GM19452 (cell line): Measurements from ENCODE around the gene NETO2.
"Not testable (repeated sequence)": the region's sequence is repeated elsewhere in the genome, so short reads cannot be mapped to it uniquely, and the experiment has no call there.

Experiments
- ATAC-seq: cut with Tn5 transposase; IDR thresholded peaks from one replicate; pipeline ENCODE4 v1.9.1; 2021; ENCODE audit not compliant: unreplicated experiment

NETO2 gene

DNA sequence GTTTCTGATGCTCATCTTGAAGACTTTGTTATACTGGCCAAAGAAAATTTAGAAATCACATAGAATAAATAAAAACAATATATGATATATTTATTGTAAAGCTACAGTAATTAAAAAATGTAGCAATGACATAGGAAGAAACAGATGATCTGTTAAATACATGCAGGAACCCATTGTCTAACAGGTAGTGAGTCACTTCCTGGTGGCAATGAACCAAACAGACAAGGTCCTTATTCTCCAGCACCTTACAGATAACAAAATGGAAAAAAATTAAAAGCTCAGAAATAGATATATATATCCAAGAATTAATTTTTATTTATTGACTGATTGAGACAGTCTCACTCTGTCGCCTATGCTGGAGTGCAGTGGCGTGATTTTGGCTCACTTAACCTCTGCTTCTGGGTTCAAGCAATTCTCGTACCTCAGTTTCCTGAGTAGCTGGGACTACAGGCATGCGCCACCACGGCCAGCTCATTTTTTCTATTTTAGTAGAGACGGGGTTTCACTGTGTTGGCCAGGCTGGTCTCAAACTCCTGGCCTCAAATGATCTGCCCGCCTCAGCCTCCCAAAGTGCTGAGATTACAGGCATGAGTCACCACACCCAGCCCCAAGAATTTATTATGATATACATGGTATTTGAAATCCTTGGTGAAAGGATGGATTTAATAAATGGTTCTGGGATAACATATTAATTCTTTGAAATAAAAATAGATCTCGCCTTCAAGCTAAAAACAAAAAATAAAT is 7.5 kb downstream of the NETO2 start:
- ATAC-seq, result no peak

DNA sequence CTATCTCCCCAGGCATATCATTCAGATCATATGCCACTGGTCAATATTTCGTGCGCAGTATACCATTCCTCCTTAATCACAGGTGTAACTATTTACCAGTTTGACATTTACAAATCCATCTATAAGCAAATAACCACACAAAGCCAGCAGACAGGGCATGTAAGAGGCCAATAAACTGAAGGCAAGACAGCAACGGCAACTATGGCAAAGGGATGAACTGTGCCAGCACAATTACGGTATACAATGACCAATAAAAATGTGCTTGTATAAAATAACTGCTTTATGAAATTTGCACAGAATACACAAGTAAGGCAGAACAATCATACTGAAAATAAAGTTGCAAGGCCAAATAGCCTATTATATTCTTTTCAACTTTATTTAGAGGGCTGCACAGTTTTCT is 9.2 kb downstream of the NETO2 start:
- no peak for ATAC-seq

DNA sequence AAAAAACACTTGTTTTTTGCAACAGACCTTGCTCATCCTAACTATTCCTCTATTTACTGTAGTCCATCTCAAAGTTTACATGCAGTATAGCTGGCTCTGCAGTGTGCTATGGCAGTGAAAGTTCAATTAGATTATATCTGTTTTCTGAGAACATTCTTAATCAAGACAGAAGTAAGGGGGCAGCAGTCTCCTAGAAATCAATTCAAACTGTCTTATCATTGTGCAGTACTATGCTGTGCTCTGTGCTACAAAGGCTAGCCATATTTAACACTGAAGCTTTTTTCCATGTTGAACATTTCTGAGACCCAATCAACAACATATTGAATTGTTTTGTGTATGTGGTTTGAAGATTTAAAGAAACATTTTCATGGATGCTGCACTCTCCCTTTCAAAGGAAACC is 11.4 kb downstream of the NETO2 start:
- no peak for ATAC-seq

DNA sequence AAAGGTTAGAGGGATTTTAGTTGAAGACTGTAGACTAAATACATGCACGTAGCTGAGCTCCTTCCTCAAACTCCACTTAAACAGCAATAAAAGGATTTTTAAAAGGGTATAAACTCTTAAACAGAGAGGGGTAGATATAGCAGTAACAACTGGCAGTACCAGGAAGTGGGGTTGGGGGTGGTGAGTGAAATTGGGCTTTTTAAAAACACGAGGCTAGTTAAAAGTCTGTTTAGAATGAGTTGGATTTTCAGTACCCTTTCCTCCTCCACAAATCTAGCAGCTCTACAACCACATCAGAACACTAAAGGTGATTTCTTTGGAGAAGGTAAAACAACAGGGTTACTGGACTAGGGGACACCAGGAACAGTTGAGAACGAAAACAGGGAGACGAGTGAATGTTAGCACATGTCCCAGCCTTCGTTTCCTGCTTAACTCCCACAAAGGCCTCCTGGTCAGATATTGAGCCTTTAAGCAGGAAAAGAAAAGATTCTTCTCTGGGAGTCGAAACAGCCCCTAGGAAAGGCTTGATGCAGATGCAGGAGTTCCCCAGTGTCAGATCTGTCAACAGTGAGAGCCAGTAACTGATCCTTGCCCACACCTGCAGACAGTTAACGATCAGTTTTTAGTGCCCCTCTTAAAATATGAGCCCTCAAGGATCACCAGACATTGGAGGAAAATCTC is 13.8 kb downstream of the NETO2 start:
- no peak for ATAC-seq

DNA sequence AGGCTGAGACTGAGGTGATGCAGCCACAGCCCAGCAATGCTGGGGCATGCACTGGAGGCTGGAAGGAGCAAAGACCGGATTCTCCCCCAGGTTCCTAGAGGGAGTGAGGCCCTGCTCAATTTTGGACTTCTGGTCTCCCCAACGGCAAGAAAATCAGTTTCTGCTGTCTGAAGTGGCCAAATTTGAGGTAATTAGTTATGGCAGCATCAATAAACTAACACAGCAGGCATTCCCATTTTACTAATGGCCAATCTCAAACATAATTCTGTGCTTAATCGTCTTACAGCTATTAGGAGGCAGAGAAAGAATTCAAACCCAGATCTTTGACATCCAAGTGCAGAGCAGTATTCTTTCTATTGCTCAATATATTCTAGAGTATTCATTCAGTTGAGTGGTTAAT is 16.2 kb downstream of the NETO2 start:
- ATAC-seq, result no peak

DNA sequence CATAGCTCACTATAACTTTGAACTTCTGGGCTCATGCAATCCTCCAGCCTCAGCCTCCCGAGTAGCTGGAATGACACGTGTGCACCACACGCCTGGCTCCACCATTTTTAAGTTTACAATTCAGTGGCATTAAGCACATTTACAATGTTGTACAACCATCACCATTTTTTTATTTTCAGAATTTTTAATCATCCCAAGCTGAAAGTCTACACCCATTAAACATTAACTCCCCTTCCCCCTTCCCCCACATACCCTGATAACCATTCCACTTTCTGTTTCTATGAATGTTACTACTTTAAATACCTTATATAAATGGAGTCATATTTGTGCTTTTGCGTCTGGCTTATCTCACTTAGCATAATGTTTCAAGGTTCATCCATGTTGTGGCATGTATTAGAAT is 18.0 kb downstream of the NETO2 start:
- ATAC-seq, result no peak

DNA sequence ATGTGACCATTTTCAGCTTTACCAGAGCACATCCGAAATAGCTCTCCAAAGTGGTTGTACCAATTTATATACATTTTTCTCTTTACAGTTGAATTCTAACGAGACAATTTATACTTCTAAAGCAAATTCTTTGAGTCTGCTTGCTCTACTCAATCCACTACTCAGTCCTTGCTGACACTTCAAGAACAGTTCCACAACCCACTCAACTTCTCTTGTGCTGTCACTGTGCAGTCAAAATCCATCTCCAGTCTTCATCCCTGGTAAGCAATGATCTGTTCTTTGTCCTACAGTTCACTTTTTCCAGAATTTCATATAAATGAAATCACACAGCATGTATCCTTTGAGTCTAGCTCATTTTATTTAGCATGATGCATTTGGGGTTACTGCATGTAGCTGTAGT is 30.6 kb downstream of the NETO2 start:
- no peak for ATAC-seq

DNA sequence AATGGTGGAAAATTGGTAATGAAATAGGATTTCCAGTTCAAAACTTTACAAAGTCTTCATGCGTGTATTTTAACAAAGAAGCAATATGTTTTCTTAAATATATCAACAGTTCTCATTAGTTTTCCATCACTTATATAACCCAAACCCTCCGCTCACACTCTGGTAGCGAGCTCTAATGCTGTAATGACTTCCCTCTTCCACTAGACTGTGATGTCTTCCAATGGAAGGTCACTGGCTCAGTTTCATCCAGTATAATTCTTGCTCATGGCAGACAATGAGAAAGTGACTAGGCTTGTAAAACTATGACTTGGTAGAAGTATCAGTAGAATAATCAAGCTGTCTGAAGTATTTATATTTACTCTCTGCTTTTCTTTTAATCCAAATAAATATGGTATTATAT is 32.8 kb downstream of the NETO2 start:
- ATAC-seq, result no peak

DNA sequence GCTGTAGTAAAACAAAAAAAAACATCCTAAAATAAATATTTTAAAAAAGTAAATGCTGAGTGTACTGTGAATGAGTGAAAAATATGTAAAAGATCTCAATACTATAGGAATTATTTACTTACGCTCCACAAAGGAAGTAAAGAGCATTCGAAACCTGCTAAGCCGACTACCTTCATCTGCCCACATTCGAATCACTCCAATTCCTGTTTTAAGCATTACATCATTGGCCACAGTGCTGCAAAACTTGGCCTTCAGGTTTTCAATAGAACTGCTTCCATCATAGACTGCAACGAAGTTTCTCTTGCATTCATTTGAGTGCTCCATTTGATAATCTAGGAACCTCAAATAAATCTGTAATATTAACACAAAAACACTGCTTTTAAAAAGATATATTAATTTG is 34.4 kb downstream of the NETO2 start:
- no peak for ATAC-seq

DNA sequence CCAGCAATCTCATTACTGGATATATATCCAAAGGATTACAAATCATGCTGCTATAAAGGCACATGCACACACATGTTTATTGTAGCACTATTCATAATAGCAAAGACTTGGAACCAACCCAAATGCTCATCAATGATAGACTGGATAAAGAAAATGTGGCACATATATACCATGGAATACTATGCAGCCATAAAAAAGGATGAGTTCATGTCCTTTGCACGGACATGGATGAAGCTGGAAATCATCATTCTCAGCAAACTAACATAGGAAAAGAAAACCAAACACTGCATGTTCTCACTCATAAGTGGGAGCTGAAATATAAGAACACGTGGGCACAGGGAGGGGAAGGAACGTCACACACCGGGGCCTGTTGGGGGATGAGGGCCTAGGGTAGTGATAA is 40.8 kb downstream of the NETO2 start:
- ATAC-seq, result not testable (repeated sequence)

DNA sequence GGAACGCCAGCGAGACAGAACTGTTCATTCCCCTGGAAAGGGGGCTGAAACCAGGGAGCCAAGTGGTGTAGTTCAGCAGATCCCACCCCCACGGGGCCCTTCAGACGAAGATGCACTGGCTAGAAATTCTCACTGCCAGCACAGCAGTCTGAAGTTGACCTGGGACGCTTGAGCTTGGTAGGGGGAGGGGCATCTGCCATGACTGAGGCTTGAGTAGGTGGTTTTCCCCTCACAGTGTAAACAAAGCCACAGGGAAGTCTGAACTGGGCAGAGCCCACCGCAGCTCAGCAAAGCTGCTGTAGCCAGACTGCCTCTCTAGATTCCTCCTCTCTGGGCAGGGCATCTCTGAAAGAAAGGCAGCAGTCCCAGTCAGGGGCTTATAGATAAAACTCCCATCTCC is 46.6 kb downstream of the NETO2 start:
- not testable (repeated sequence) for ATAC-seq

DNA sequence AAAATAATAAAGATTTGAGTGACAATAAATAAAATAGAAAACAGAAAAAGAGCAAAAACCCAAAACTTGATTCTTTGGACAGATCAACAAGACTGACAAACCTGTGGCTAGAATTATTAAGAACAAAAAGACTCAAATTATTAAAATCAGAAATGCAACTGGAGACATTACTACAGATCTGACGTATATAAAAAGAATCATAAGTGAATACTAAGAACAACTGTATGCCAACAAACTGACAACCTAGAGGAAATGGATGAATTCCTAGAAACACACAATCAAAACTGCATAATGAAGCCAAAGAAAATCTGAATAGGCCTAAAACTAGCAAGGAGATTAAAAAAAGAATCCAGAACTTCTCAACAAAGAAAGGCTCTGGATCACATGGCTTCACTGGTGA is 47.4 kb downstream of the NETO2 start:
- no peak for ATAC-seq

DNA sequence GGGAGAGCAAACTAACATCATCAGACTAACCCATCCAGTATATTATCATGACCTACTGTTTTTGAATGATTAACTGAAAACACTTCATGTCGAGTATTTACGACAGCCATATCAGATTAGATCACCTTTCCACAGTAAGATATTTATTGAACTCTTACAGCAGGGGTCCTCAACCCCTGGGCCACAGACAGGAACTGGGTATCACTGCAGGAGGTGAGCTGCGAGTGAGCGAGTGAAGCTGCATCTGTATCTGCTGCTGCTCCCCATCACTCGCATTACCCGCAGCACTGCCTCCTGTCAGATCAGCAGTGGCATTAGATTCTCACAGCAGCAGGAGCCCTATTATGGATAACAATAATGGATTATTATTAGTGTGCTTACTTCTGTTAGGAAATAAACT is 59.5 kb downstream of the NETO2 start:
- no peak for ATAC-seq

DNA sequence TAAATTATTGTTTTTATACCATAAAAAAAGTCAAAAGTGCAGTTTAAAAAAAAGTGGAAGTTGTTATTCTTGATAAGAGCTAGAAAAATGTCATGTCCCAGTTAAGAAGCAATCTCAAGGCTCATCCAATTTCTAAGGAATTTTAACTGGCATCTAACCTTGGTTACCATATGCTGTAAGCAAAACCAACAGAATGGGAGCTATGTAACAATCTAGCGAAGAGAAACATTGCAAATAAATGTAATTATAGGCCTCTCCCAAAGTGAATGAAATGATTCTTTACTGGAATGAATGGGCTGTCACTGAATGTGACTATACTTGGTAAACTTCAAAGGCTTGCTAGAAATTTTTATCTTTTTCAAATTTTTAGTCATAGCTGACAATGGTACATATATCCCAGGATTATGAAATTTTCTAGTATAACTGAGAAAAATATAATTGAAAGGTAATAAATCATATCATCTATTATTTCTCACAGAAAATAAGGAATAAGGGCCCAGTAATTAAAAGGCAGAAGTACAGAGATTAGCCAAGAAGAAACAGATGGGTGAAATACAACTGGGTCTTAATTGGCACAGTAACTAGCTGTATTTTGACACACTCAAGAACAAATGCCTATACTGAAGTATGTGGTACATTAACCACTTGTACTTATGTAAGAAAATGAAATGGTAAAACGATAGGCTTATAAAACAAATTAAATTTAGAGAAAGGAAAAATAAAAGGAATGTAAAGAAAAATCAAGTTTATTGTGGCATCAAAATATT is 61.5 kb downstream of the NETO2 start:
- no peak for ATAC-seq

DNA sequence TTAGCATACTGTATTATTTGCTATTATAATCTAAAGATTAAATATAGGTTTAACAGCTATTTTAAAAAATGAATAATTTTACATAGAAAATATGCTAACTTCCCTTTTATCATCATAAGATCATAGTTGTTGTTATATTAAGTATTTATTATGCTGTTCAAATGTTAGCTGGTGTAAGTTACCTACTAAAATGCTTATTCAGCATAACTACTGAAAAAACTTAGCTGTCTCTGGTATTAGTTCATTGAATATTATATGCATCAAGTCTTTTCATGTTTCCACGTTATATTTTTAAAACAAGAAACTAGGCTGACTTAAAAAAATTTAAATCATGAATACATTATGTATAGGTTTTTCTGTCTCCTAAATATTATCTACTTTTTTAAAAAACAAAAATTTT is 62.6 kb downstream of the NETO2 start:
- ATAC-seq, result no peak

DNA sequence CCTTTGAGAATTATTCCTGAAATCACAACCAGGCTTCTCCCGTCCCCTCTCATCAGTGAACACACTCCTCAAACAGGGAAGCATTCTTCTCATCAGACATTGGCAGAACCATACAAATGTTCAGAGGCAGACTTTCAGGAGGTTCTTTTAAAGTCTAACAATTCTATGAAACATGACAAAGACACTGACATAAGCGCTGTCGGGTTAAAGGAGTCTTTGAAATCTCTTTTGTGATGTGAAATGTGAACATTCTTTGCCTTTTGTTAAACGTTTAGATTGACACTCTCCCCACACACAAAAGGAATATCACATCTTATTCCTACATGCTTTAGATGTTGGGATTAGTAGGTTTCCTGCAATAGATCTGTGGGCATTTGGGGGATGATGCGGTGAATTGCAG is 63.9 kb downstream of the NETO2 start:
- no peak for ATAC-seq

DNA sequence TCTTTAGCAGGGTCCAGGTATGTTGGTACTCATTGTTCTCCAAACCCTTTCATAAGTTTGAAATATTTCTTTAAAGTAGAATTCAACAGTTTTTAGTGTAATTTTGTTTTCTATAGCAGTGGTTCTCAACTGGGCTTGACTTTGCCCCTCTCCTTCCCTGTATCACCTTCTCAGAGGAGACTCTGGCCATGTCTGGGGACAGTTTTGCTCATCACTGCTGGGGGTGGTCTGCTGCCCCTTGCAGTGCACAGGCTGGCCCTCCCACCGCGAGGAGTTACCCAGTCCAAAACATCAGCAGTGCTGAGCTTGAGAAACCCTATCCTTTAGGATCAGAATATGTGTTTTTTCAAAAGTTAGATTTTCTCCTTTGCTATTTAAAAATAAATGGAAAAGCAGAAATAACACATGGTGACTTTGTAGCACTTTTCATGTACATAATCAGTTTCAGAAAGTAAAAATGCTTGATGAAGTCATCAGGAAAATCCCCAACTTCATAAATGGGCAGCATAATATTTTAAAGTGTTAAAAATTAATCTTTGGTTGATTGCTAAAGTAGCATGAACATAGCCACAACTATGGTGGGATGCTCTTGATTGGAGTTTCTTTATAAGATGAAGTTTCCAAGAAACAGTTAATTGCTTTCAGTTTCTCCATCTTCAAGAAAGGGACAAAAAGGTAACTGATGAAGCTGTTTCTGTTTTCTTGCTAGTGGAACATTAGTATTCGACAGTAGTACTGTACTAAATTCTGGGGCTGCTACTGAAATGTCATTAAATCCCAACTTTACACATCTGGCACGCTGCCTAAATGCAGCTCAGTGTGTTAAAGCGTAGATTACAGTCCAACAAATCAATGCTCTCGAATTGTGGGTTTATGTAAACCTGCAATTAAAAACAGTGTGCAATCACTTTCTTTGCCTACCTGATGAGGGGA is 70.3 kb downstream of the NETO2 start:
- peak; percentile 47 for ATAC-seq

DNA sequence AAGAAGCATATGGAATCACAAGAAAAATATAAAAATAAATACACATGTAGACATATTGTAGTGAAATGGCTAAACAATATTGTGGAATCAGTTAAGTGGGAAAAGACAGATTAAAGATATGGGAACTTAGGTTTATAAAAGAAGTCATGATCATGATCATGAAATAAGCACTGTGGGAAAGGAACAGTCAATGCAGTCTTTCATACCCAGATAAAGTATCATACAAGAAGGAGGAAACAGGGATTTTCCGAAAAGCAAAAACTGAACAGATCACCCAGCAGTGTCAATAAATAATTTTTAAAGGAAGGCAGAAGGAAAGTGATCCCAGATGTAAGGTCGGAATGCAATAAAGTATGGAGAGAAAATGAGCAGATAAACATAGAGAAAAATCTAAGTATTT is 71.6 kb downstream of the NETO2 start:
- no peak for ATAC-seq

DNA sequence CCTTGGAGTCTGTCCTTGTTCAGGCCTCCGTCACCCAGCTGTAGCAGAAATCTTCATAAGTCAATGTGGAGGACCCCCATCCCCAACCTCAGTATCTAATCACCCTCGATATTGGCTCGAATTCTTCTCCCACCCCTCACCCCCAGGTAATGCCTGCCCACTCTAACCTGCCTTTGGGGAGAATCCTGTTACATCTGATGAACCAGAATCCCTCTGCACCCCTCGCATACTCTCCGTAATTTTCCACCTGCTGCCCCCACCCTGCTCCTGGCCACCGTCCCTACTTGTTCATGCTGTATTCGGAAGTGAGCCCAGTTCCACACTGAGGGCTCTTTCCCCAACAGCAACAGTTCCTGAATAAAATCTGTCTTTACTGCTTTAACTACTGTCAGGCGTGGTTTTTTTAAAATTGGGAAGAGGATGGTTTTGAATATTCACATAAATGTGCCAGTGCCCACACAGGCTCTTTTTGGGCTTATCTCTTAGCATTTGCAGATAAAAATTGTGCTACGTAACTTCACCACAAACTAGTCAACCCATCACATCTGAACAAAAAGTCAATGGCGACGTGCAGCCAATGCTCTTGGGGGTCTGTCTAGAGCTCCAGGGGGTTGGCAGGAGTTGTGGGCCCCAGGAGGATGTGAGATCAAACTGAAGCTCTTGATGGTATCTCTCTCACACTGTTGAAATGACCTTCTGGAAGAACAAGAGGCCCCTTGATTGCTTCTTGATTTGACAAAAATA is 73.7 kb downstream of the NETO2 start:
- no peak for ATAC-seq

DNA sequence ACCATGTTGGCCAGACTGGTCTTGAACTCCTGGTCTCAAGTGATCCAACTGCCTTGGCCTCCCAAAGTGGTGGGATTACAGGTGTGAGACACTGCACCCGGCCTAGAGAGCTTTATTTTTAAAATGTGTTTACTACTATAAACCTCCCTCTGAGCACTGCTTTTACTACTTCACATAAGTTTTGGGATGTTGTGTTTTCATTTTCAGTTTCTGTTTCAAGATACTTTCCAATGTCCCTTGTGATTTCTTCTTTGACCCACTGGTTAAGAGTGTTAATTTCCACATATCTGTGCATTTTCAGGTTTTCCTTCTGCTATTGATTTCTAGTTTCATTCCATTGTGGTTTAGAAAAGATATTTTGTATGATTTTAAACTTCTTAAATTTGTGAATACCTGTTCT is 74.4 kb downstream of the NETO2 start:
- no peak for ATAC-seq
